ENCODE data around the gene CENPX. TPM values are rescaled to one million over a fixed set of nuclear protein-coding genes. Genes with fewer than 3 reads are reported as not detected.

CENPX gene
- polyA plus RNA-seq (ENCODE audit: insufficient read length) = 28.6 TPM

- DNase-seq (ENCODE audit: low read depth) = no peak
Observed at GRCh38 chr17:82022310-82022980, at the start of gene CENPX. CENPX (minus strand) TSS chr17:82022878; CDS start chr17:82022861, 17 bp downstream.

- no peak for DNase-seq (ENCODE audit: low read depth)
Observed at GRCh38 chr17:82070611-82071010, 47.9 kb upstream of the CENPX start.

GRCh38 chr17:82065638-82066303 is 43.1 kb upstream of the CENPX start, which contains the start of gene DUS1L:
DUS1L (minus strand) TSS chr17:82065804; CDS start chr17:82065059, 745 bp downstream.
- no peak for DNase-seq (ENCODE audit: low read depth)

- DNase-seq (ENCODE audit: low read depth) = no peak
Observed at GRCh38 chr17:82065193-82065637, 42.5 kb upstream of the CENPX start.

- DNase-seq (ENCODE audit: low read depth) = no peak
Observed at GRCh38 chr17:82064433-82065192, 41.9 kb upstream of the CENPX start.

GRCh38 chr17:82063424-82064415 is 41.0 kb upstream of the CENPX start:
- no peak for DNase-seq (ENCODE audit: low read depth)

GRCh38 chr17:82062984-82063368 is 40.3 kb upstream of the CENPX start:
- no peak for DNase-seq (ENCODE audit: low read depth)

- DNase-seq (ENCODE audit: low read depth) = no peak
Observed at GRCh38 chr17:82062076-82062983, 39.7 kb upstream of the CENPX start.

GRCh38 chr17:82061047-82061925 is 38.6 kb upstream of the CENPX start:
- DNase-seq (ENCODE audit: low read depth) = no peak

GRCh38 chr17:82060614-82061013 is 37.9 kb upstream of the CENPX start:
- DNase-seq (ENCODE audit: low read depth) = no peak

GRCh38 chr17:82060001-82060380 is 37.3 kb upstream of the CENPX start:
- DNase-seq (ENCODE audit: low read depth) = no peak

- no peak for DNase-seq (ENCODE audit: low read depth)
Observed at GRCh38 chr17:82059272-82060000, 36.8 kb upstream of the CENPX start.

- DNase-seq (ENCODE audit: low read depth) = no peak
Observed at GRCh38 chr17:82058855-82059249, 36.2 kb upstream of the CENPX start.

- no peak for DNase-seq (ENCODE audit: low read depth)
Observed at GRCh38 chr17:82058230-82058854, 35.7 kb upstream of the CENPX start.

GRCh38 chr17:82056729-82057621 is 34.3 kb upstream of the CENPX start:
- no peak for DNase-seq (ENCODE audit: low read depth)

- DNase-seq (ENCODE audit: low read depth) = no peak
Observed at GRCh38 chr17:82055965-82056728, 33.5 kb upstream of the CENPX start.
